Neuronal stem cell (in vitro differentiated cells): ENCODE measurements around the gene THADA.

Experiments
- DNase-seq: peaks from one replicate; pipeline ENCODE4 v3.0.0-alpha.2; 2013; ENCODE audit warnings: low spot score
- H2AFZ ChIP-seq: one replicate; pipeline ENCODE4 v1.6.1; 2013; ENCODE audit warnings: mild to moderate bottlenecking, low read length, inconsistent platforms
- H2AK5ac ChIP-seq: 2 replicates; pipeline ENCODE4 v1.6.1; 2013; ENCODE audit warnings: low read depth, mild to moderate bottlenecking, inconsistent platforms, low read length, moderate library complexity, mixed read lengths
- H2BK120ac ChIP-seq: 2 replicates; pipeline ENCODE4 v1.6.1; 2013; ENCODE audit warnings: low read depth, mild to moderate bottlenecking, inconsistent platforms, low read length, moderate library complexity, mixed read lengths
- H2BK12ac ChIP-seq: one replicate; pipeline ENCODE4 v1.6.1; 2013; ENCODE audit warnings: low read length, inconsistent platforms
- H2BK15ac ChIP-seq: 2 replicates; pipeline ENCODE4 v1.6.1; 2013; ENCODE audit warnings: mild to moderate bottlenecking, low read length, inconsistent platforms, mixed read lengths
- H2BK5ac ChIP-seq: one replicate; pipeline ENCODE4 v1.6.1; 2013; ENCODE audit warnings: inconsistent platforms, mild to moderate bottlenecking, low read length, moderate library complexity
- H3K14ac ChIP-seq: one replicate; pipeline ENCODE4 v1.6.1; 2013; ENCODE audit warnings: low read length, inconsistent platforms
- H3K18ac ChIP-seq: 2 replicates; pipeline ENCODE4 v1.6.1; 2013; ENCODE audit warnings: low read length, inconsistent platforms
- H3K23ac ChIP-seq: 2 replicates; pipeline ENCODE4 v1.6.1; 2013; ENCODE audit warnings: low read depth, mild to moderate bottlenecking, mixed read lengths, low read length, inconsistent platforms; ENCODE audit not compliant: poor library complexity
- H3K27ac ChIP-seq: replicated peaks from 3 replicates; pipeline ENCODE4 v1.5.1; 2013; ENCODE audit warnings: low read length, inconsistent platforms
- H3K27me3 ChIP-seq, 3 experiments: 2 replicates each; pipeline ENCODE4 v1.6.1; 2013; ENCODE audit warnings: low read length in 3 of 3, mild to moderate bottlenecking in 2 of 3, inconsistent platforms in 1 of 3, low read depth in 1 of 3, mixed read lengths in 1 of 3, moderate library complexity in 1 of 3; ENCODE audit not compliant: control insufficient read depth in 3 of 3, insufficient read depth in 3 of 3
- H3K36me3 ChIP-seq, 2 donors: replicated peaks in 1 of 2; 2 replicates each; pipeline ENCODE4 v1.6.1; 2013; ENCODE audit warnings: low read length in 2 of 2; ENCODE audit not compliant: control insufficient read depth in 2 of 2, insufficient read depth in 2 of 2
- H3K4ac ChIP-seq: 2 replicates; pipeline ENCODE4 v1.6.1; 2013; ENCODE audit warnings: inconsistent platforms, mild to moderate bottlenecking, low read length, moderate library complexity
- H3K4me1 ChIP-seq, 2 donors: 1 replicate in 1 of 2; 2 replicates in 1 of 2; pipeline ENCODE4 v1.6.1; 2013; ENCODE audit warnings: low read length in 2 of 2, low read depth in 1 of 2; ENCODE audit not compliant: control insufficient read depth in 2 of 2, insufficient read depth in 1 of 2
- H3K4me2 ChIP-seq: one replicate; pipeline ENCODE4 v1.6.1; 2013; ENCODE audit warnings: mild to moderate bottlenecking, low read length, inconsistent platforms; ENCODE audit not compliant: insufficient read depth, poor library complexity, severe bottlenecking
- H3K4me3 ChIP-seq, 2 donors: 2 replicates each; pipeline ENCODE4 v1.5.1; 2013; ENCODE audit warnings: low read length in 2 of 2, mild to moderate bottlenecking in 2 of 2, inconsistent platforms in 1 of 2, moderate library complexity in 1 of 2
- H3K79me1 ChIP-seq: one replicate; pipeline ENCODE4 v1.6.1; 2013; ENCODE audit warnings: low read depth, mild to moderate bottlenecking, inconsistent platforms, low read length, moderate library complexity
- H3K9ac ChIP-seq: one replicate; pipeline ENCODE4 v1.6.1; 2013; ENCODE audit warnings: mild to moderate bottlenecking, low read depth, low read length, inconsistent platforms; ENCODE audit not compliant: poor library complexity
- H3K9me3 ChIP-seq, 2 donors: replicated peaks in 1 of 2; 2 replicates each; pipeline versions ENCODE3 to v1.6.1; 2013; ENCODE audit warnings: low read length in 2 of 2, mild to moderate bottlenecking in 2 of 2, inconsistent platforms in 1 of 2, low read depth in 1 of 2, mixed read lengths in 1 of 2, moderate library complexity in 1 of 2; ENCODE audit not compliant: control insufficient read depth in 2 of 2, insufficient read depth in 1 of 2
- H4K8ac ChIP-seq: one replicate; pipeline ENCODE4 v1.6.1; 2013; ENCODE audit warnings: low read depth, mild to moderate bottlenecking, inconsistent platforms, low read length, moderate library complexity
- H4K91ac ChIP-seq: one replicate; pipeline ENCODE4 v1.6.1; 2013; ENCODE audit warnings: low read length, low read depth, mild to moderate bottlenecking, inconsistent platforms; ENCODE audit not compliant: poor library complexity
- WGBS, 2 donors: extraction: QIAGEN DNeasy Blood & Tissue Kit; methylation state at CpG; one replicate each; pipeline ENCODE4 v1.1.7; 2013; ENCODE audit warnings: missing lambda C conversion rate in 2 of 2, mixed read lengths in 1 of 2; ENCODE audit not compliant: insufficient read length in 2 of 2, insufficient replicate concordance in 1 of 2; ENCODE audit errors: extremely low coverage in 2 of 2; 5-methylcytosine and 5-hydroxymethylcytosine counted together

THADA gene

DNA sequence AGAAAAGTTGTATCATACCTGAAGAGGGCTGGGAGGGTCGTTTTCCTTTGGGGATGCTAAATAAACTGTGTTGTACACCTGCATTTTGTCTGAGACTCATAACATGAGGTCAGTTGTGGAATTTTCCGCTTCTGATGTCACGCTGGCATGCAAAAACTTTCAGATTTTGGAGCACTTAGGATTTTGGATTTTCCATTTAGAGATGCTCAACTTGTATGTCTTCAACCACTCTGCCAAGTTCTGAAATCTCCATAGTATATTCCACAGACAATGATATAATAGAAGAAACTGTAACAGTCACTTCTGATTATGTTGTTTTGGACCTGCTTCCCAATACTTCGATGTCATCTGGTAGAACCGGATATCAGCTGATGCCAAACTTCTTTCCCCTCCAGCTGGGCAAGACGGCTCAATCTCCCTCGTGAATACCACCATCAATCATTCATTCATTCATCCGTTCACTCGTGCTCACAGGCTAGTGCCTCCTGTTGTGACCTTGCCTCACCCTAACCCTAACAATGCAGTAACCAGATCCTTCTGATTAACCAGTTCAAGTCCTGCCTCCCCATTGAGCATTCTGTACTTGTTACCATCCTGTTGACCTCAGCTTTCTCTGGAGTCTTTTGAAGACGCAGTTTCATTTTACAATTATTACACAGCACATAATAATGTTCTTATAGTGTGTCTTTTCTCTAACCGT lies 35.9 kb upstream of the THADA start:
- Histone ChIP-seq H2AFZ (no peak overlapping the region), H3K36me3 (no peaks in the 10 kb centered on the region), H2AK5ac (no peak overlapping the region), H3K79me1 (no peaks in the 10 kb centered on the region), H2BK120ac (no peak overlapping the region), H3K27me3 (peaks cover 0 to 29% (median 0%) of the 10 kb centered on the region in 3 experiments), H2BK15ac (no peak overlapping the region), H3K4me1 (peaks cover 0 to 6% of the 10 kb centered on the region in 2 donors), H2BK12ac (no peak overlapping the region), H3K4ac (no peak overlapping the region), H3K4me3 (no peak overlapping the region), H3K9ac (no peak overlapping the region), H3K14ac (no peak overlapping the region), H4K91ac (no peak overlapping the region), H3K9me3 (no peaks in the 10 kb centered on the region), H3K4me2 (no peak overlapping the region), H2BK5ac (no peak overlapping the region), H3K23ac (no peak overlapping the region), H3K18ac (no peak overlapping the region), H3K27ac (no peak overlapping the region), H4K8ac (no peak overlapping the region)
- WGBS, 2 donors: no CpG with 5 or more reads among the region's 11 CpGs
- no peak for DNase-seq

DNA sequence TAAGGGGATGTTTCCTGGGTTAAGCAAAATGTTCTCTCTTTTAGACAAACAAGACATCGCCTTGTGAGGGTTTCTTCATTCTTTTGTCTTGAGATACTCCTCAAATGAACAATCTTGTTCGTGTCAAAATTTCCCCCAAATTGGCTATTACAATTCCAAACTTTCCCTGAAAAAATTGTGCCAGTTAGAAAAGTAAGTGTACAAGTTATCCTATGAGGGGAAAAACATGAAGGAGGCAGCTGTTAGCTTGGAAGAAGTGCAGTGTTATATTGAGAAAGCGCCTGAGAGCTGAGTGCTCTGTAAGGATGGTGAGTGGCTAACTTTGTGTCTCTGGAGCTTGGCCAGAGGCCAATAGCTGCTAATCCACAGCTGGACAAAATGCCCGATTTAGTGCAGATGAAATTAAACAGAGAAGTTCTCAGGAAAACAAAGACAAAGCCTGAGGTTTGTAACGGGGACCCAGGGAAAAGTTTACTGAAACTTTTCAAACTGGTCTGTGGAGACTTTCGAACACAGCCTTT lies 27.2 kb upstream of the THADA start:
- H3K9ac ChIP-seq: no peak overlapping the region
- no peak overlapping the region for H3K14ac ChIP-seq
- no peak overlapping the region for H2BK12ac ChIP-seq
- no CpG with 5 or more reads among the region's 6 CpGs for WGBS, 2 donors
- no peak overlapping the region for H3K23ac ChIP-seq
- no peak overlapping the region for H4K91ac ChIP-seq
- H3K79me1 ChIP-seq: no peaks in the 10 kb centered on the region
- no peak overlapping the region for H2BK120ac ChIP-seq
- no peaks in the 10 kb centered on the region for H3K9me3 ChIP-seq
- no peak overlapping the region for H3K4ac ChIP-seq
- no peak overlapping the region for H2BK5ac ChIP-seq
- H3K4me3 ChIP-seq: no peak overlapping the region
- no peak overlapping the region for H3K18ac ChIP-seq
- H4K8ac ChIP-seq: no peak overlapping the region
- H2BK15ac ChIP-seq: no peak overlapping the region
- H3K27ac ChIP-seq: no peak overlapping the region
- no peak overlapping the region for H2AFZ ChIP-seq
- DNase-seq: no peak
- no peaks in the 10 kb centered on the region for H3K36me3 ChIP-seq
- no peak overlapping the region for H3K4me2 ChIP-seq
- H3K4me1 ChIP-seq: no peaks in the 10 kb centered on the region
- no peak overlapping the region for H2AK5ac ChIP-seq
- peaks cover 0 to 18% (median 0%) of the 10 kb centered on the region in 3 experiments for H3K27me3 ChIP-seq

DNA sequence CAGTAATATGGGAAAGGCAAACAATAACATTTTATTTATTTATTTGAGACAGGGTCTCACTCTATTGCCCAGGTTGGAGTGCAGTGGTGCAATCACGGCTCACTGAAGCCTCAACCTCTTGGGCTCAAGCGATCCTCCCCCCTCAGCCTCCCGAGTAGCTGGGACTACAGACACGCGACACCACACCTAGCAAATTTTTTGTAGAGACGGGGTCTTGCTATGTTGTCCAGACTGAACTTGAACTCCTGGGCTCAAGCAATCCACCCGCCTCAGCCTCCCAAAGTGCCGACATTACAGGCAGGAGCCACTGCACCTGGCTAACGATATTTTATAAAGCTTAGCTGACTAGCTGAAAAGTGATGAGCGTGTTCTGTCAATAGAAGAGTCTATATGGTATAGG lies 23.7 kb upstream of the THADA start:
- no peak overlapping the region for H2BK5ac ChIP-seq
- H2BK15ac ChIP-seq: no peak overlapping the region
- H3K27ac ChIP-seq: no peak overlapping the region
- no peak for DNase-seq
- no peaks in the 10 kb centered on the region for H3K79me1 ChIP-seq
- H3K36me3 ChIP-seq: no peaks in the 10 kb centered on the region
- H2BK12ac ChIP-seq: no peak overlapping the region
- no peak overlapping the region for H2BK120ac ChIP-seq
- H3K4ac ChIP-seq: no peak overlapping the region
- no peak overlapping the region for H3K9ac ChIP-seq
- H4K8ac ChIP-seq: no peak overlapping the region
- H3K27me3 ChIP-seq: peaks cover 0 to 18% (median 0%) of the 10 kb centered on the region in 3 experiments
- no peak overlapping the region for H2AFZ ChIP-seq
- H3K4me1 ChIP-seq: no peaks in the 10 kb centered on the region
- H3K4me2 ChIP-seq: no peak overlapping the region
- H3K18ac ChIP-seq: no peak overlapping the region
- H4K91ac ChIP-seq: no peak overlapping the region
- no CpG with 5 or more reads among the region's 10 CpGs for WGBS, 2 donors
- no peak overlapping the region for H3K4me3 ChIP-seq
- no peaks in the 10 kb centered on the region for H3K9me3 ChIP-seq
- H3K23ac ChIP-seq: no peak overlapping the region
- no peak overlapping the region for H2AK5ac ChIP-seq
- no peak overlapping the region for H3K14ac ChIP-seq

DNA sequence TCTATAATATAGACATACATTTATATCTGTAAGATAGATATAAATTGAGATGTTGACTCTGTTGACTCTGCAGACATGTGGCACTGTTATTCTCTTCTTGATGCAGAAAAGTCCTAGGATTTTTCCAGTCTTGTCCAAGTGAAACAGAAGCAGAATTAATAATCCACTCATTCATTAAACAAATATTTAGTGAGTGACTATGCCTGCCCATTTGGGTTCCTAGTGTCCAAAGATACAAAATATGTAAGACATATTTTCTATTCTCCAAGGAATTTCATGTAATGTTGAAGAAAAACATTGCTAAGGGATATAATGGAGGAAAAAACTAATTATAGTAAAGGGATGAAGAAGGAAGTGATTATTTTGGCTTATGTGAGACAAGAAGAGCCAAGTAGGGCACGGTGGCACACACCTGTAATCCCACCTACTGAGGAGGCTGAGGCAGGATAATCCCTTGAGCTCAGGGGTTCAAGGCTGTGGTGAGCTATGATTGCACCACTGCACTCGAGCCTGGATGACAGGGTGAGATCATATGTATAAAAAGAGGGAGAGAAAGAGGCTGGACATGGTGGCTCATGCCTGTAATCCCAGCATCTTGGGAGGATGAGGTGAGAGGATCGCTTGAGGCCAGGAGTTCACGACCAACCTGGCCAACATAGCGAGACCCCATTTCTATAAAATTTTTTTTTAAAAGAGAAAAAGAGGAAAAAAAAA lies 21.3 kb upstream of the THADA start:
- Histone ChIP-seq H4K91ac (no peak overlapping the region), H2BK5ac (no peak overlapping the region), H2BK12ac (no peak overlapping the region), H3K4ac (no peak overlapping the region), H3K23ac (no peak overlapping the region), H3K9ac (no peak overlapping the region), H3K18ac (no peak overlapping the region), H3K4me3 (no peak overlapping the region), H3K9me3 (no peaks in the 10 kb centered on the region), H2AFZ (no peak overlapping the region), H3K4me1 (no peaks in the 10 kb centered on the region), H3K4me2 (no peak overlapping the region), H2BK120ac (no peak overlapping the region), H3K27ac (no peak overlapping the region), H4K8ac (no peak overlapping the region), H3K79me1 (no peaks in the 10 kb centered on the region), H3K14ac (no peak overlapping the region), H3K36me3 (no peaks in the 10 kb centered on the region), H2AK5ac (no peak overlapping the region), H2BK15ac (no peak overlapping the region), H3K27me3 (peaks cover 0 to 3% (median 0%) of the 10 kb centered on the region in 3 experiments)
- WGBS, 2 donors: no CpG with 5 or more reads among the region's 5 CpGs
- DNase-seq: no peak
